Neural progenitor cell (in vitro differentiated cells): ENCODE results near the gene DDHD1. TPM values are rescaled to one million over a fixed set of nuclear protein-coding genes. Genes with fewer than 3 reads are reported as not detected.
A peak's percentile ranks its signal among the peaks of the same experiment; 100 is the strongest.

ENCODE experiments used
- DNase-seq: peaks from one replicate; pipeline ENCODE4 v3.0.0-alpha.2; 2016; ENCODE audit warnings: low spot score
- H2AFZ ChIP-seq: fragments of 200-600 bp; sonication (generic); replicated peaks from 2 replicates; pipeline ENCODE4 v1.6.1; 2016; ENCODE audit warnings: antibody characterized with exemption
- H3F3A ChIP-seq: fragments of 200-600 bp; sonication (generic); 2 replicates; pipeline ENCODE4 v1.6.1; 2016; ENCODE audit warnings: antibody characterized with exemption, low read depth
- H3K27ac ChIP-seq: fragments of 200-600 bp; sonication (generic); 2 replicates; pipeline ENCODE4 v1.5.1; 2016; ENCODE audit warnings: mild to moderate bottlenecking
- H3K27me3 ChIP-seq: fragments of 200-600 bp; sonication (generic); 2 replicates; pipeline ENCODE4 v1.6.1; 2016; ENCODE audit warnings: mild to moderate bottlenecking, moderate library complexity
- H3K36me3 ChIP-seq: fragments of 200-600 bp; sonication (generic); 2 replicates; pipeline ENCODE4 v1.5.1; 2016
- H3K4me1 ChIP-seq: fragments of 200-600 bp; sonication (generic); 2 replicates; pipeline ENCODE4 v1.6.1; 2016; ENCODE audit warnings: mixed run types
- H3K4me2 ChIP-seq: fragments of 200-600 bp; sonication (generic); 2 replicates; pipeline ENCODE4 v1.6.1; 2016
- H3K4me3 ChIP-seq: fragments of 200-600 bp; sonication (generic); 2 replicates; pipeline ENCODE4 v1.5.1; 2016
- H3K79me2 ChIP-seq: fragments of 200-600 bp; sonication (generic); 2 replicates; pipeline ENCODE4 v1.6.1; 2016; ENCODE audit warnings: low read depth
- H3K9ac ChIP-seq: fragments of 200-600 bp; sonication (generic); 2 replicates; pipeline ENCODE4 v1.6.1; 2016
- H3K9me3 ChIP-seq: fragments of 200-600 bp; sonication (generic); 2 replicates; pipeline ENCODE4 v1.5.1; 2016; ENCODE audit warnings: low read depth
- H4K20me1 ChIP-seq: fragments of 200-600 bp; sonication (generic); 2 replicates; pipeline ENCODE4 v1.6.1; 2016; ENCODE audit warnings: low read depth
- H3K27ac Mint-ChIP-seq: 3 replicates; pipeline ENCODE4 v1.8.0; 2021; ENCODE audit warnings: mixed read lengths
- H3K27me3 Mint-ChIP-seq: 2 replicates; pipeline ENCODE4 v1.8.0; 2022; ENCODE audit warnings: low read depth, mild to moderate bottlenecking, inconsistent platforms, moderate library complexity, mixed read lengths; ENCODE audit not compliant: insufficient read depth
- H3K36me3 Mint-ChIP-seq: 3 replicates; pipeline ENCODE4 v1.8.0; 2021; ENCODE audit warnings: mixed read lengths
- H3K4me1 Mint-ChIP-seq: 3 replicates; pipeline ENCODE4 v1.8.0; 2021; ENCODE audit warnings: mixed read lengths
- H3K4me3 Mint-ChIP-seq: 3 replicates; pipeline ENCODE4 v1.8.0; 2021; ENCODE audit warnings: mild to moderate bottlenecking, moderate library complexity, mixed read lengths
- H3K9me3 Mint-ChIP-seq: 3 replicates; pipeline ENCODE4 v1.8.0; 2020; ENCODE audit warnings: mixed read lengths
- EZH2 ChIP-seq: fragments of 200-600 bp; sonication (generic); IDR thresholded peaks from 2 replicates; pipeline ENCODE4 v1.6.1; 2017; ENCODE audit warnings: antibody characterized with exemption, mild to moderate bottlenecking, moderate library complexity
- EZH2phosphoT487 ChIP-seq: fragments of 200-600 bp; sonication (generic); IDR thresholded peaks from 2 replicates; pipeline ENCODE4 v1.6.1; 2017; ENCODE audit warnings: antibody characterized with exemption
- total RNA-seq: library from RNA; depleted of rRNA; stranded (reverse); fragments of >200 nt; gene quantifications from 2 replicates; pipeline ENCODE4 v1.2.3, GENCODE V29; 2015; ENCODE audit warnings: low replicate concordance
- TF ChIP-seq, protein P1 (sequence below): fragments of 200-600 bp; sonication (generic); IDR thresholded peaks from 2 replicates; pipeline ENCODE4 v1.5.1; 2017; ENCODE audit warnings: antibody characterized with exemption, mild to moderate bottlenecking

DDHD1 gene
- total RNA-seq, 1 donor from 2014 or later: 30.2 TPM

GRCh38 chr14:53010193-53011040, 142.7 kb downstream of the DDHD1 start:
- no peak overlapping the region for H3K9ac ChIP-seq
- no peak overlapping the region for H3K27ac Mint-ChIP-seq

DNA sequence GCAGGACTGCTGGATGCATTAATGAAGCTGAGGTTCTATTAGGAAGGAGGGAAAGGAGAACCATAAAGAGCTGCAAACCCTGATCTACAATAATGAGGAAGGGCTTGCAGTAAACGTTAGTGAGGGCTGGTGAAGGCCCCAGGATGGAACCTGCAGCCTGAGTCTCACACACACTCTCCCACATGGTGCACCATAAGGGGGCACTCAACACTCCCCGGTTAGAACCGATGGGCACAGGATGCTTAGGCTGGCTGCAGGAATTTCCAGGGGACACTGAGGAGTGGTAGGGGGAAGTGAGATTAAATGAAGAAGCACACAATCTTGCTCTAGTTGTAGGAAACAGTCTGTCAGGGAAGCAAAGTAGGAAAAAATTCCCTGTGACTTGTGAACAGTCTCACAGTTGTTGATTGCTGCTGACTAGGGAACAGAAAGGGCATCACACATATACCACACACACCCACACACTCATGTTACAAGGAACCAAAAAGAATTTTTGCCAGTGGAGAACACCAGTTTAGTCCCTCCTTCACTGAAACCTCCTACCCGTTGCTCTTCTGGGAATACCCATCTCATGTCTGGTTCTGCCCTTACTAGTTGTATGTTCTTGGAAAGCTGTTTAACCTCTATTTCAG, 146.1 kb downstream of the DDHD1 start:
- Histone ChIP-seq H3K4me2 (no peak overlapping the region), H2AFZ (peak overlapping the region; percentile 6), H3K27me3 (no peaks in the 10 kb centered on the region), H3K36me3 (no peaks in the 10 kb centered on the region), H3K27ac (no peak overlapping the region), H3K4me3 (no peak overlapping the region), H3K9ac (no peak overlapping the region), H4K20me1 (no peaks in the 10 kb centered on the region), H3F3A (no peaks in the 10 kb centered on the region), H3K4me1 (peaks cover 10% of the 10 kb centered on the region), H3K79me2 (no peaks in the 10 kb centered on the region), H3K9me3 (no peaks in the 10 kb centered on the region)
- DNase-seq: no peak
- Mint-ChIP-seq H3K9me3 (no peaks in the 10 kb centered on the region), H3K36me3 (no peaks in the 10 kb centered on the region), H3K4me3 (no peak overlapping the region), H3K27me3 (peaks cover 3% of the 10 kb centered on the region), H3K4me1 (peaks cover 17% of the 10 kb centered on the region), H3K27ac (no peak overlapping the region)
- TF ChIP-seq EZH2phosphoT487: no peak
- no peak for TF ChIP-seq EZH2
- TF ChIP-seq, protein P1, sequence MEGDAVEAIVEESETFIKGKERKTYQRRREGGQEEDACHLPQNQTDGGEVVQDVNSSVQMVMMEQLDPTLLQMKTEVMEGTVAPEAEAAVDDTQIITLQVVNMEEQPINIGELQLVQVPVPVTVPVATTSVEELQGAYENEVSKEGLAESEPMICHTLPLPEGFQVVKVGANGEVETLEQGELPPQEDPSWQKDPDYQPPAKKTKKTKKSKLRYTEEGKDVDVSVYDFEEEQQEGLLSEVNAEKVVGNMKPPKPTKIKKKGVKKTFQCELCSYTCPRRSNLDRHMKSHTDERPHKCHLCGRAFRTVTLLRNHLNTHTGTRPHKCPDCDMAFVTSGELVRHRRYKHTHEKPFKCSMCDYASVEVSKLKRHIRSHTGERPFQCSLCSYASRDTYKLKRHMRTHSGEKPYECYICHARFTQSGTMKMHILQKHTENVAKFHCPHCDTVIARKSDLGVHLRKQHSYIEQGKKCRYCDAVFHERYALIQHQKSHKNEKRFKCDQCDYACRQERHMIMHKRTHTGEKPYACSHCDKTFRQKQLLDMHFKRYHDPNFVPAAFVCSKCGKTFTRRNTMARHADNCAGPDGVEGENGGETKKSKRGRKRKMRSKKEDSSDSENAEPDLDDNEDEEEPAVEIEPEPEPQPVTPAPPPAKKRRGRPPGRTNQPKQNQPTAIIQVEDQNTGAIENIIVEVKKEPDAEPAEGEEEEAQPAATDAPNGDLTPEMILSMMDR: no peak

More at GRCh38 chr14:53010193-53011040, 142.7 kb downstream of the DDHD1 start:
- Histone ChIP-seq H4K20me1 (no peaks in the 10 kb centered on the region), H3K9me3 (no peaks in the 10 kb centered on the region), H3F3A (no peaks in the 10 kb centered on the region), H3K27me3 (no peaks in the 10 kb centered on the region), H3K79me2 (no peaks in the 10 kb centered on the region), H3K4me2 (no peak overlapping the region), H3K4me1 (peaks cover 10% of the 10 kb centered on the region), H3K36me3 (no peaks in the 10 kb centered on the region), H3K27ac (peak overlapping the region; percentile 19), H2AFZ (peak overlapping the region; percentile 67), H3K4me3 (no peak overlapping the region)
- H3K27me3 Mint-ChIP-seq: peaks cover 3% of the 10 kb centered on the region
- H3K36me3 Mint-ChIP-seq: no peaks in the 10 kb centered on the region
- TF ChIP-seq EZH2phosphoT487 (no peak), EZH2 (no peak)
- TF ChIP-seq, protein P1: no peak
- no peaks in the 10 kb centered on the region for H3K9me3 Mint-ChIP-seq
- DNase-seq: no peak
- H3K4me1 Mint-ChIP-seq: peaks cover 17% of the 10 kb centered on the region
- H3K4me3 Mint-ChIP-seq: no peak overlapping the region

DNA sequence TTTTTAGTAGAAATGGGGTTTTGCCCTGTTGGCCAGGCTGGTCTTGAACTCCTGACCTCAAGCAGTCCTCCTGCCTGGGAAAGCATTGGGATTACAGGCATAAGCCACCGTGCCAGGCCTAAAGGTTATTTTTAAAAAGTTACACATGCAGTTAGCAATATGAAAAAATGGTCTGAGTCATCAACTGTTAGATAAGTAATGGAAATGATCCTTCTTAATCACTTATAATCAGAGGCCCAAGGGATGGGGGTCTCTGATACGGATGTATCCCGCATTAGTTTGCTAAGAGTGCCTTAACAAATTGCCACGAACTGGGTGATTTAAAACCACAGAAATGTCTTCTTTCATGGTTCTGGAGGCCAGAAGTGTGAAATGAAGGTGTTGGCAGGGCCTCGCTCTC, 148.1 kb downstream of the DDHD1 start:
- H4K20me1 ChIP-seq: no peaks in the 10 kb centered on the region
- H3K4me2 ChIP-seq: no peak overlapping the region
- peaks cover 3% of the 10 kb centered on the region for H3K4me1 Mint-ChIP-seq
- DNase-seq: no peak
- no peaks in the 10 kb centered on the region for H3F3A ChIP-seq
- H3K4me3 ChIP-seq: no peak overlapping the region
- H3K36me3 ChIP-seq: no peaks in the 10 kb centered on the region
- H3K9me3 ChIP-seq: no peaks in the 10 kb centered on the region
- TF ChIP-seq EZH2: no peak
- no peak for TF ChIP-seq EZH2phosphoT487
- TF ChIP-seq, protein P1: no peak
- no peak overlapping the region for H3K27ac ChIP-seq
- no peak overlapping the region for H3K27ac Mint-ChIP-seq
- no peak overlapping the region for H3K9ac ChIP-seq
- H3K9me3 Mint-ChIP-seq: no peaks in the 10 kb centered on the region
- peak overlapping the region; percentile 4 for H2AFZ ChIP-seq
- no peaks in the 10 kb centered on the region for H3K4me1 ChIP-seq
- H3K27me3 ChIP-seq: no peaks in the 10 kb centered on the region
- peaks cover 3% of the 10 kb centered on the region for H3K27me3 Mint-ChIP-seq
- no peaks in the 10 kb centered on the region for H3K79me2 ChIP-seq
- no peaks in the 10 kb centered on the region for H3K36me3 Mint-ChIP-seq
- H3K4me3 Mint-ChIP-seq: no peak overlapping the region
